ENCODE data around the gene GSAP. TPM values are rescaled to one million over a fixed set of nuclear protein-coding genes. Genes with fewer than 3 reads are reported as not detected.

Gene GSAP
- total and polyA plus RNA-seq, 7 donors = 1.3 to 4.2 (median 2.0) TPM

DNA sequence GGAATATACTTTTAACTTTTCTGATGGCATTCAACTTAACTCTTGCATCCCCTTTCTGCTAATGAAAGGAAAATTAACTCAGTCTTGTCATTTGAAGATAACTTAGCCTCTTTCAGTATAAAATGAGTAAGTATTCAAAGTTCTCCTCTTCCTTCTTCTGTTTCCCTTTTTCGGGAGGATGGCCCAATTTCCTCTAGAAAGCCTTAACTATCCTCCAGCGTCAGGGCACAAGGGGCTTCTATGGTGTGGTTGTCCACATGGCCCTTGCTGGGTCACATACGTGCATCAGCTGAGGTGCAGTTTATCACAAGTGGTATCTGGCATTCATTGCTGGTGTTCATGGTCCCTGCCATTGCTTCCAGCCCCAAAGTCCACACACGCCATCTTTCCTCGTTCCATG is 17.8 kb upstream of the GSAP start:
- no peaks in the 10 kb centered on the region for H3K27me3 ChIP-seq (ENCODE audit: insufficient read depth in 3 of 3, low read length in 2 of 3)
- no peaks in the 10 kb centered on the region for H3K9me3 ChIP-seq
- no peaks in the 10 kb centered on the region for H3K36me3 ChIP-seq (ENCODE audit: insufficient read depth in 1 of 2, low read depth in 1 of 2)
- ATAC-seq (no peak), DNase-seq (no peak)
- intact Hi-C loops (cut with DNase I) = no loop called here
- TF ChIP-seq, protein P1, sequence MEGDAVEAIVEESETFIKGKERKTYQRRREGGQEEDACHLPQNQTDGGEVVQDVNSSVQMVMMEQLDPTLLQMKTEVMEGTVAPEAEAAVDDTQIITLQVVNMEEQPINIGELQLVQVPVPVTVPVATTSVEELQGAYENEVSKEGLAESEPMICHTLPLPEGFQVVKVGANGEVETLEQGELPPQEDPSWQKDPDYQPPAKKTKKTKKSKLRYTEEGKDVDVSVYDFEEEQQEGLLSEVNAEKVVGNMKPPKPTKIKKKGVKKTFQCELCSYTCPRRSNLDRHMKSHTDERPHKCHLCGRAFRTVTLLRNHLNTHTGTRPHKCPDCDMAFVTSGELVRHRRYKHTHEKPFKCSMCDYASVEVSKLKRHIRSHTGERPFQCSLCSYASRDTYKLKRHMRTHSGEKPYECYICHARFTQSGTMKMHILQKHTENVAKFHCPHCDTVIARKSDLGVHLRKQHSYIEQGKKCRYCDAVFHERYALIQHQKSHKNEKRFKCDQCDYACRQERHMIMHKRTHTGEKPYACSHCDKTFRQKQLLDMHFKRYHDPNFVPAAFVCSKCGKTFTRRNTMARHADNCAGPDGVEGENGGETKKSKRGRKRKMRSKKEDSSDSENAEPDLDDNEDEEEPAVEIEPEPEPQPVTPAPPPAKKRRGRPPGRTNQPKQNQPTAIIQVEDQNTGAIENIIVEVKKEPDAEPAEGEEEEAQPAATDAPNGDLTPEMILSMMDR (IDR thresholded peaks at IDR 0.05) = no peak
- no peak overlapping the region for H3K4me3 ChIP-seq
- 80 to 87% (median 86%) methylated on average over 5 of the region's 5 CpGs for WGBS, 3 donors
- H3K4me1 ChIP-seq = no peaks in the 10 kb centered on the region
- no peak overlapping the region for H3K27ac ChIP-seq

DNA sequence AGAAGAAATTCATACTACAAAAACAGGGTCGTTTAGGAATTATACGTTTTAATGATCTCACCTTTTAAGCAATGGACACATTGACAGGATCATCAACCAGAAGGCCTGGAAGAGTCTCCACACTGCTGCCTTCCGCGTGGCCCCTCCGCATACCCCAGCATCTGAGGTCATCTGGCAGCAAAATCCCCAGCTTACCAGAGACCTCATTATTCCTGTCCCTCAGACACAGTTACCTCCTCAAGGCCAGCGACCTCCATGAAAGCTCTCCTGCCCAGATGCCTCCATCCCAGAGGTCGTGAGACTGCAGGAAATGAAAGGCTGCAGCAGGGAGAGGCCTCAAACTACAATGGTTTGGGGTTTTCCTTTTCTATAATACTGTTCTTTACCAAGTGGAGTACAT is 14.8 kb upstream of the GSAP start:
- intact Hi-C loops (cut with DNase I) = no loop called here
- no peak for ATAC-seq
- H3K36me3 ChIP-seq (ENCODE audit: insufficient read depth in 1 of 2, low read depth in 1 of 2) = no peaks in the 10 kb centered on the region
- H3K4me3 ChIP-seq = no peak overlapping the region
- no peak for DNase-seq
- no peaks in the 10 kb centered on the region for H3K4me1 ChIP-seq
- 65 to 70% (median 68%) methylated on average over 7 of the region's 7 CpGs for WGBS, 3 donors
- no peaks in the 10 kb centered on the region for H3K9me3 ChIP-seq
- no peaks in the 10 kb centered on the region for H3K27me3 ChIP-seq (ENCODE audit: insufficient read depth in 3 of 3, low read length in 2 of 3)
- TF ChIP-seq, protein P1 (IDR thresholded peaks at IDR 0.05) = no peak
- H3K27ac ChIP-seq = no peak overlapping the region

DNA sequence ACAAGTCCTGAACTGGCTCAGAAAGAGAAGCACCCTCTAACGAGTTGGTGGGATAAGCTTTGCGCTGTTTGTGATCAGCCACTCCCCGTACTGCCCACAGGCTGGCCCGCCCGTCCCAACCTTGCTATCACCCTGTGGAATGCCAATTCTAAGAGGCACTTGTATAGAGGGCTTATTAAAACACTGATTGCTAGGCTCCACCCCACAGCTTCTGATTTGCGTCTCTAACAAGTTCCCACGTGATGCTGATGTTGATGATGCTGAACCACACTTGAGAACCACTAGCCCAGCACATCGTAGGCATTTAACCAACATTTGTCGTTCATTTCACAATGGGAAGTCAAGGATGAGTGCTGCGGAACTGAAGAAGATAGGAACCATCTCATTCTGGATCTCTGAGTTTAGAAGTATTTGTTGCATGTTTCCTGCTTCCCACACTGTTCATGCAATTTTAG is 12.7 kb upstream of the GSAP start:
- H3K36me3 ChIP-seq (ENCODE audit: insufficient read depth in 1 of 2, low read depth in 1 of 2) = no peaks in the 10 kb centered on the region
- no peak for ATAC-seq
- peaks cover 0 to 7% (median 0%) of the 10 kb centered on the region in 3 donors for H3K27me3 ChIP-seq (ENCODE audit: insufficient read depth in 3 of 3, low read length in 2 of 3)
- H3K27ac ChIP-seq = no peak overlapping the region
- H3K9me3 ChIP-seq = no peaks in the 10 kb centered on the region
- H3K4me3 ChIP-seq = no peak overlapping the region
- 70 to 79% (median 71%) methylated on average over 10 of the region's 10 CpGs for WGBS, 3 donors
- H3K4me1 ChIP-seq = no peaks in the 10 kb centered on the region
- TF ChIP-seq, protein P1 (IDR thresholded peaks at IDR 0.05) = no peak
- no peak for DNase-seq
- intact Hi-C loops (cut with DNase I) = no loop called here

DNA sequence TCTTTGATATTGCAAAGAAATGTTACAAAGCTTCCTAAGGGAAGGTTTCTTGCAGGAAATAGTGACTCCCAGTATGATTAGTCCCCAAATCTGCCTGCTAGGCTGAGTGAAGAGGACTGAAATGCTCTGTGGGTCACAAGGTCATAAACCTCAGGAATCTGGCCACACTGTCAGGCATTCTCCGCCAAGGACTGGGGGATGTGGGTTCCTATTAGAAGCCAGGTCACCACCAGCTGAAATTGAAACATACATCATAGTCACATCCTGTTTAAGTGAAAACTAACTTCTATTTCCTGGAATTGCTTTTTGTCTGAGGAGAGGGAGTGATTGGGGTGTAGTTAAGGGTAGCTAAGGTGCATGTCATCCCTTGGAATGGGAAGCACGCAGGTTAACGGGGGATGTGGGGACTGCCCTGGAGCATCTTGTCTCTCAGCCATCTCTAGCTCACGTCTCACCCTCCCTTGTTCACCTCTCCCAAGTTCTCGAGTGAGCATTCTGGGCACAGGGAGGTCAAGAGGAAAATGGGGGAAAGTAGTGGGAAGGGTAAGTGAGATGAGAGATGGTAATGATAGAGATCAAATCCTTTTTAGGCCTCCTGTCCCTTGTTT is 12.0 kb upstream of the GSAP start:
- TF ChIP-seq, protein P1 (IDR thresholded peaks at IDR 0.05) = no peak
- H3K4me1 ChIP-seq = no peaks in the 10 kb centered on the region
- ATAC-seq = no peak
- no peaks in the 10 kb centered on the region for H3K9me3 ChIP-seq
- WGBS, 3 donors = 81 to 87% (median 83%) methylated on average over 5 of the region's 5 CpGs
- DNase-seq = no peak
- no peak overlapping the region for H3K27ac ChIP-seq
- H3K27me3 ChIP-seq (ENCODE audit: insufficient read depth in 3 of 3, low read length in 2 of 3) = peaks cover 0 to 7% (median 0%) of the 10 kb centered on the region in 3 donors
- intact Hi-C loops (cut with DNase I) = no loop called here
- H3K36me3 ChIP-seq (ENCODE audit: insufficient read depth in 1 of 2, low read depth in 1 of 2) = no peaks in the 10 kb centered on the region
- H3K4me3 ChIP-seq = no peak overlapping the region
